MCF 10A (cell line): Measurements from ENCODE around the gene TET1. TPM values are rescaled to one million over a fixed set of nuclear protein-coding genes. Genes with fewer than 3 reads are reported as not detected.

Experiments used
- BruUV-seq: library from RNA; stranded (reverse); fragments of 400-500 nt; replicated peaks from 2 replicates; lab custom pipeline; 2021; lab: Mats Ljungman, UMichigan
- CTCF ChIA-PET: fragments of 300-600 bp; sonication (Branson Sonifier 250); formaldehyde crosslinking; extraction: SDS; loops from one replicate; lab custom pipeline; 2021; ENCODE audit warnings: antibody characterized with exemption, inconsistent platforms; lab: Yijun Ruan, JAX
- POLR2A ChIA-PET: fragments of 300-600, 350-650 bp; sonication (Branson Sonifier 250); formaldehyde crosslinking; extraction: SDS; loops from one replicate; lab custom pipeline; 2020; ENCODE audit warnings: antibody characterized with exemption, inconsistent platforms; lab: Yijun Ruan, JAX
- DNase-seq: peaks from one replicate; pipeline ENCODE4 v3.0.0-alpha.2; 2018; ENCODE audit not compliant: unreplicated experiment
- H3K27ac Mint-ChIP-seq: one replicate; pipeline ENCODE4 v1.8.0; 2022; ENCODE audit warnings: mild to moderate bottlenecking, low read depth, mixed read lengths; ENCODE audit not compliant: unreplicated experiment
- H3K27me3 Mint-ChIP-seq: one replicate; pipeline ENCODE4 v1.8.0; 2022; ENCODE audit warnings: mixed read lengths; ENCODE audit not compliant: insufficient read depth, unreplicated experiment
- H3K36me3 Mint-ChIP-seq: one replicate; pipeline ENCODE4 v1.8.0; 2022; ENCODE audit warnings: mild to moderate bottlenecking, moderate library complexity, mixed read lengths; ENCODE audit not compliant: insufficient read depth, unreplicated experiment
- H3K4me1 Mint-ChIP-seq: one replicate; pipeline ENCODE4 v1.8.0; 2022; ENCODE audit warnings: mixed read lengths; ENCODE audit not compliant: insufficient read depth, unreplicated experiment
- H3K4me3 Mint-ChIP-seq: one replicate; pipeline ENCODE4 v1.8.0; 2022; ENCODE audit warnings: mild to moderate bottlenecking, moderate library complexity, mixed read lengths; ENCODE audit not compliant: unreplicated experiment
- H3K9me3 Mint-ChIP-seq: one replicate; pipeline ENCODE4 v1.8.0; 2022; ENCODE audit warnings: mixed read lengths; ENCODE audit not compliant: unreplicated experiment
- intact Hi-C: fragments of 100-400 bp; cut with micrococcal nuclease; formaldehyde crosslinking; loops from 2 replicates; pipeline ENCODE4 v1.14.1; 2022
- total RNA-seq: library from RNA; stranded (reverse); gene quantifications from 2 replicates; pipeline ENCODE4 v1.2.3, GENCODE V29; 2022
- TF ChIP-seq, protein P1 (sequence below): fragments of 200-600 bp; IDR thresholded peaks from one replicate; pipeline ENCODE4 v1.8.0; 2022; ENCODE audit warnings: antibody characterized with exemption, mild to moderate bottlenecking; ENCODE audit not compliant: unreplicated experiment

TET1 gene
- total RNA-seq, 1 experiment from 2014 or later = 0.05 TPM

DNA sequence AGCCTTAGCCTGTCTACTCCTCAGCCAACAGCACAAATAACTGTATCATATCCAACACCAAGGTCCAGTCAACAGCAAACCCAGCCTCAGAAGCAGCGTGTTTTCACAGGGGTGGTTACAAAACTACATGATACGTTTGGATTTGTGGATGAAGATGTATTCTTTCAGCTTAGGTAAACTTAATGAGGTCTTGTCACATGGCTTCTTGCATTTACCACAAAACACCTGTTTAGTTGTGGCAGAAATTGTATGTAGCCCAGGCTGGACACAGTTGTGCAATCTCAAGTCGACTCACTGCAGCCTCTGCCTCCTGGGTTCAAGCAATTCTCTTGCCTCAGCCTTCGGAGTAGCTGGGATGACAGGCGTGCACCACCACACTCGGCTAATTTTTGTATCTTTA, 182.3 kb downstream of the TET1 start:
- BruUV-seq = no TSS peak
- TF ChIP-seq, protein P1, sequence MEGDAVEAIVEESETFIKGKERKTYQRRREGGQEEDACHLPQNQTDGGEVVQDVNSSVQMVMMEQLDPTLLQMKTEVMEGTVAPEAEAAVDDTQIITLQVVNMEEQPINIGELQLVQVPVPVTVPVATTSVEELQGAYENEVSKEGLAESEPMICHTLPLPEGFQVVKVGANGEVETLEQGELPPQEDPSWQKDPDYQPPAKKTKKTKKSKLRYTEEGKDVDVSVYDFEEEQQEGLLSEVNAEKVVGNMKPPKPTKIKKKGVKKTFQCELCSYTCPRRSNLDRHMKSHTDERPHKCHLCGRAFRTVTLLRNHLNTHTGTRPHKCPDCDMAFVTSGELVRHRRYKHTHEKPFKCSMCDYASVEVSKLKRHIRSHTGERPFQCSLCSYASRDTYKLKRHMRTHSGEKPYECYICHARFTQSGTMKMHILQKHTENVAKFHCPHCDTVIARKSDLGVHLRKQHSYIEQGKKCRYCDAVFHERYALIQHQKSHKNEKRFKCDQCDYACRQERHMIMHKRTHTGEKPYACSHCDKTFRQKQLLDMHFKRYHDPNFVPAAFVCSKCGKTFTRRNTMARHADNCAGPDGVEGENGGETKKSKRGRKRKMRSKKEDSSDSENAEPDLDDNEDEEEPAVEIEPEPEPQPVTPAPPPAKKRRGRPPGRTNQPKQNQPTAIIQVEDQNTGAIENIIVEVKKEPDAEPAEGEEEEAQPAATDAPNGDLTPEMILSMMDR = no peak
- Mint-ChIP-seq H3K27me3 (no peaks in the 10 kb centered on the region), H3K27ac (no peak overlapping the region), H3K4me1 (no peaks in the 10 kb centered on the region), H3K9me3 (no peaks in the 10 kb centered on the region), H3K4me3 (no peak overlapping the region), H3K36me3 (peaks cover 93% of the 10 kb centered on the region)
- CTCF ChIA-PET = interaction anchor here (0.6 kb wide), 1 partner anchor 9 kb away, joined by 5 read pairs; no protein-coding TSS in a partner anchor
- POLR2A ChIA-PET = interaction anchor here (1.0 kb wide), 1 partner anchor 21 kb away, joined by 3 read pairs; the partner anchor contains the start of gene CCAR1
- intact Hi-C loops = no loop called here
- DNase-seq = no peak

Other genes starting within 250 kb of the TET1 start
- gene HNRNPH3, start 228.3 kb upstream of the TET1 start, total RNA-seq = 216 and 285 TPM in 2 replicates
- gene PBLD, start 227.4 kb upstream of the TET1 start, total RNA-seq = 5.6 and 5.7 TPM in 2 replicates
- 25.9 and 32.0 TPM in 2 replicates for gene RUFY2, start 153.1 kb upstream of the TET1 start, total RNA-seq
- gene DNA2, start 88.4 kb upstream of the TET1 start, total RNA-seq = 2.6 and 6.9 TPM in 2 replicates
- 18.3 and 20.0 TPM in 2 replicates for gene SLC25A16, start 32.8 kb upstream of the TET1 start, total RNA-seq
- gene CCAR1, start 160.9 kb downstream of the TET1 start, total RNA-seq = 103 and 116 TPM in 2 replicates